ENCODE data around the gene SLC17A3. TPM values are rescaled to one million over a fixed set of nuclear protein-coding genes. Genes with fewer than 3 reads are reported as not detected.

SLC17A3 gene
- total and polyA plus RNA-seq, 2 experiments from 2014 or later: not detected

DNA sequence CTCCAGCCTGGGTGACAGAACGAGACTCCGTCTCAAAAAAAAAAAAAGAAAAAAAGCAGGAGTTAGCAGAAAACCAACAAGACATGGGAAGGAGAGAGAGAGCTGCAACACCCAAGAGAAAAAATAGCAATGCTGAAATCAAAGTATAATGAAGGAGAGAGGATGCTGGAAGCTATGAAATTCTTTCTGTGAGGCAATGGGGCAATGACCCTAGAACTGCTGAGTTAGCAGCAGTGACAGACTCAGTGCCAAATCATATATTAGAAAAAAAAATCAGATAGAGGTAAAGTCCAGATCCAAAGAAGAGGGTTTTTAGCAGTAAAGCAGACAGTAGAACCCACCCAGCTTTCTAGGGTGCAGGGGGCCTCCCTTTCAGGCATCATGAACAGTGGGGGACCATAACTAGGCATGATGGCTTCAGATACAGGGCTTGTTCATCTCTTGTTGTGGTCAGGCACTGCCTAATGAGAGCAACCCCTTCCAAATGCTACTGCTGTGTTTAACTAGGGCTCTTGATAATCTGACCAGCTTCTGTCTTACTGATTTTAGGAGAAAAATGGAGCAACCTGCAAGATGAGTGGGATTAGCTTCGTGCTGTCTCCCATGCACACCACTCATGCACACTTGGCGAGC lies 29.5 kb upstream of the SLC17A3 start:
- Histone ChIP-seq H3K36me3 (ENCODE audit: insufficient read depth) (no peaks in the 10 kb centered on the region), H3K4me2 (no peak overlapping the region), H3K27me3 (ENCODE audit: insufficient read depth) (no peaks in the 10 kb centered on the region), H4K20me1 (replicated peaks; ENCODE audit: insufficient read depth) (no peaks in the 10 kb centered on the region), H3F3A (replicated peaks; ENCODE audit: low read depth) (no peaks in the 10 kb centered on the region), H3K4me3 (no peak overlapping the region), H3K9me2 (ENCODE audit: insufficient read depth) (no peaks in the 10 kb centered on the region), H2AFZ (no peak overlapping the region), H3K4me1 (ENCODE audit: insufficient read depth) (peaks cover 8% of the 10 kb centered on the region; the same call in 1 of the 2 replicates), H3K79me2 (replicated peaks; ENCODE audit: insufficient read depth) (no peaks in the 10 kb centered on the region), H3K27ac (ENCODE audit: low read depth) (no peak overlapping the region)
- H3K4me1 Mint-ChIP-seq: peaks cover 17% of the 10 kb centered on the region
- no peaks in the 10 kb centered on the region for H3K9me3 Mint-ChIP-seq
- ATAC-seq: no peak
- no peak overlapping the region for H3K4me3 Mint-ChIP-seq
- peaks cover 2% of the 10 kb centered on the region for H3K27me3 Mint-ChIP-seq (ENCODE audit: insufficient read depth, low read depth, poor library complexity)
- no peaks in the 10 kb centered on the region for H3K36me3 Mint-ChIP-seq (ENCODE audit: low read depth)
- DNase-seq (ENCODE audit: low spot score): no peak
- H3K27ac Mint-ChIP-seq: no peak overlapping the region
- TF ChIP-seq, protein P1, sequence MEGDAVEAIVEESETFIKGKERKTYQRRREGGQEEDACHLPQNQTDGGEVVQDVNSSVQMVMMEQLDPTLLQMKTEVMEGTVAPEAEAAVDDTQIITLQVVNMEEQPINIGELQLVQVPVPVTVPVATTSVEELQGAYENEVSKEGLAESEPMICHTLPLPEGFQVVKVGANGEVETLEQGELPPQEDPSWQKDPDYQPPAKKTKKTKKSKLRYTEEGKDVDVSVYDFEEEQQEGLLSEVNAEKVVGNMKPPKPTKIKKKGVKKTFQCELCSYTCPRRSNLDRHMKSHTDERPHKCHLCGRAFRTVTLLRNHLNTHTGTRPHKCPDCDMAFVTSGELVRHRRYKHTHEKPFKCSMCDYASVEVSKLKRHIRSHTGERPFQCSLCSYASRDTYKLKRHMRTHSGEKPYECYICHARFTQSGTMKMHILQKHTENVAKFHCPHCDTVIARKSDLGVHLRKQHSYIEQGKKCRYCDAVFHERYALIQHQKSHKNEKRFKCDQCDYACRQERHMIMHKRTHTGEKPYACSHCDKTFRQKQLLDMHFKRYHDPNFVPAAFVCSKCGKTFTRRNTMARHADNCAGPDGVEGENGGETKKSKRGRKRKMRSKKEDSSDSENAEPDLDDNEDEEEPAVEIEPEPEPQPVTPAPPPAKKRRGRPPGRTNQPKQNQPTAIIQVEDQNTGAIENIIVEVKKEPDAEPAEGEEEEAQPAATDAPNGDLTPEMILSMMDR (conservative IDR thresholded peaks at IDR 0.05; ENCODE audit: low read depth in 2 of 2): no peak
- no peak for TF ChIP-seq POLR2AphosphoS5 (IDR thresholded peaks at IDR 0.05; ENCODE audit: low read depth)
- no peak for TF ChIP-seq STAT1 (IDR thresholded peaks at IDR 0.05; ENCODE audit: unreplicated experiment)
- TF ChIP-seq, protein P2, sequence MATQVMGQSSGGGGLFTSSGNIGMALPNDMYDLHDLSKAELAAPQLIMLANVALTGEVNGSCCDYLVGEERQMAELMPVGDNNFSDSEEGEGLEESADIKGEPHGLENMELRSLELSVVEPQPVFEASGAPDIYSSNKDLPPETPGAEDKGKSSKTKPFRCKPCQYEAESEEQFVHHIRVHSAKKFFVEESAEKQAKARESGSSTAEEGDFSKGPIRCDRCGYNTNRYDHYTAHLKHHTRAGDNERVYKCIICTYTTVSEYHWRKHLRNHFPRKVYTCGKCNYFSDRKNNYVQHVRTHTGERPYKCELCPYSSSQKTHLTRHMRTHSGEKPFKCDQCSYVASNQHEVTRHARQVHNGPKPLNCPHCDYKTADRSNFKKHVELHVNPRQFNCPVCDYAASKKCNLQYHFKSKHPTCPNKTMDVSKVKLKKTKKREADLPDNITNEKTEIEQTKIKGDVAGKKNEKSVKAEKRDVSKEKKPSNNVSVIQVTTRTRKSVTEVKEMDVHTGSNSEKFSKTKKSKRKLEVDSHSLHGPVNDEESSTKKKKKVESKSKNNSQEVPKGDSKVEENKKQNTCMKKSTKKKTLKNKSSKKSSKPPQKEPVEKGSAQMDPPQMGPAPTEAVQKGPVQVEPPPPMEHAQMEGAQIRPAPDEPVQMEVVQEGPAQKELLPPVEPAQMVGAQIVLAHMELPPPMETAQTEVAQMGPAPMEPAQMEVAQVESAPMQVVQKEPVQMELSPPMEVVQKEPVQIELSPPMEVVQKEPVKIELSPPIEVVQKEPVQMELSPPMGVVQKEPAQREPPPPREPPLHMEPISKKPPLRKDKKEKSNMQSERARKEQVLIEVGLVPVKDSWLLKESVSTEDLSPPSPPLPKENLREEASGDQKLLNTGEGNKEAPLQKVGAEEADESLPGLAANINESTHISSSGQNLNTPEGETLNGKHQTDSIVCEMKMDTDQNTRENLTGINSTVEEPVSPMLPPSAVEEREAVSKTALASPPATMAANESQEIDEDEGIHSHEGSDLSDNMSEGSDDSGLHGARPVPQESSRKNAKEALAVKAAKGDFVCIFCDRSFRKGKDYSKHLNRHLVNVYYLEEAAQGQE (IDR thresholded peaks at IDR 0.05; ENCODE audit: unreplicated experiment): no peak
- no peak for TF ChIP-seq ZNF114 (CRISPR knock-in tag; IDR thresholded peaks at IDR 0.05)
- TF ChIP-seq, protein P3, sequence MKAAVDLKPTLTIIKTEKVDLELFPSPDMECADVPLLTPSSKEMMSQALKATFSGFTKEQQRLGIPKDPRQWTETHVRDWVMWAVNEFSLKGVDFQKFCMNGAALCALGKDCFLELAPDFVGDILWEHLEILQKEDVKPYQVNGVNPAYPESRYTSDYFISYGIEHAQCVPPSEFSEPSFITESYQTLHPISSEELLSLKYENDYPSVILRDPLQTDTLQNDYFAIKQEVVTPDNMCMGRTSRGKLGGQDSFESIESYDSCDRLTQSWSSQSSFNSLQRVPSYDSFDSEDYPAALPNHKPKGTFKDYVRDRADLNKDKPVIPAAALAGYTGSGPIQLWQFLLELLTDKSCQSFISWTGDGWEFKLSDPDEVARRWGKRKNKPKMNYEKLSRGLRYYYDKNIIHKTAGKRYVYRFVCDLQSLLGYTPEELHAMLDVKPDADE (IDR thresholded peaks at IDR 0.05): no peak
- no peak for TF ChIP-seq JUNB (IDR thresholded peaks at IDR 0.05; ENCODE audit: unreplicated experiment)
- no peak for TF ChIP-seq NANOG (IDR thresholded peaks at IDR 0.05; ENCODE audit: borderline replicate concordance)
- TF ChIP-seq, protein P4, sequence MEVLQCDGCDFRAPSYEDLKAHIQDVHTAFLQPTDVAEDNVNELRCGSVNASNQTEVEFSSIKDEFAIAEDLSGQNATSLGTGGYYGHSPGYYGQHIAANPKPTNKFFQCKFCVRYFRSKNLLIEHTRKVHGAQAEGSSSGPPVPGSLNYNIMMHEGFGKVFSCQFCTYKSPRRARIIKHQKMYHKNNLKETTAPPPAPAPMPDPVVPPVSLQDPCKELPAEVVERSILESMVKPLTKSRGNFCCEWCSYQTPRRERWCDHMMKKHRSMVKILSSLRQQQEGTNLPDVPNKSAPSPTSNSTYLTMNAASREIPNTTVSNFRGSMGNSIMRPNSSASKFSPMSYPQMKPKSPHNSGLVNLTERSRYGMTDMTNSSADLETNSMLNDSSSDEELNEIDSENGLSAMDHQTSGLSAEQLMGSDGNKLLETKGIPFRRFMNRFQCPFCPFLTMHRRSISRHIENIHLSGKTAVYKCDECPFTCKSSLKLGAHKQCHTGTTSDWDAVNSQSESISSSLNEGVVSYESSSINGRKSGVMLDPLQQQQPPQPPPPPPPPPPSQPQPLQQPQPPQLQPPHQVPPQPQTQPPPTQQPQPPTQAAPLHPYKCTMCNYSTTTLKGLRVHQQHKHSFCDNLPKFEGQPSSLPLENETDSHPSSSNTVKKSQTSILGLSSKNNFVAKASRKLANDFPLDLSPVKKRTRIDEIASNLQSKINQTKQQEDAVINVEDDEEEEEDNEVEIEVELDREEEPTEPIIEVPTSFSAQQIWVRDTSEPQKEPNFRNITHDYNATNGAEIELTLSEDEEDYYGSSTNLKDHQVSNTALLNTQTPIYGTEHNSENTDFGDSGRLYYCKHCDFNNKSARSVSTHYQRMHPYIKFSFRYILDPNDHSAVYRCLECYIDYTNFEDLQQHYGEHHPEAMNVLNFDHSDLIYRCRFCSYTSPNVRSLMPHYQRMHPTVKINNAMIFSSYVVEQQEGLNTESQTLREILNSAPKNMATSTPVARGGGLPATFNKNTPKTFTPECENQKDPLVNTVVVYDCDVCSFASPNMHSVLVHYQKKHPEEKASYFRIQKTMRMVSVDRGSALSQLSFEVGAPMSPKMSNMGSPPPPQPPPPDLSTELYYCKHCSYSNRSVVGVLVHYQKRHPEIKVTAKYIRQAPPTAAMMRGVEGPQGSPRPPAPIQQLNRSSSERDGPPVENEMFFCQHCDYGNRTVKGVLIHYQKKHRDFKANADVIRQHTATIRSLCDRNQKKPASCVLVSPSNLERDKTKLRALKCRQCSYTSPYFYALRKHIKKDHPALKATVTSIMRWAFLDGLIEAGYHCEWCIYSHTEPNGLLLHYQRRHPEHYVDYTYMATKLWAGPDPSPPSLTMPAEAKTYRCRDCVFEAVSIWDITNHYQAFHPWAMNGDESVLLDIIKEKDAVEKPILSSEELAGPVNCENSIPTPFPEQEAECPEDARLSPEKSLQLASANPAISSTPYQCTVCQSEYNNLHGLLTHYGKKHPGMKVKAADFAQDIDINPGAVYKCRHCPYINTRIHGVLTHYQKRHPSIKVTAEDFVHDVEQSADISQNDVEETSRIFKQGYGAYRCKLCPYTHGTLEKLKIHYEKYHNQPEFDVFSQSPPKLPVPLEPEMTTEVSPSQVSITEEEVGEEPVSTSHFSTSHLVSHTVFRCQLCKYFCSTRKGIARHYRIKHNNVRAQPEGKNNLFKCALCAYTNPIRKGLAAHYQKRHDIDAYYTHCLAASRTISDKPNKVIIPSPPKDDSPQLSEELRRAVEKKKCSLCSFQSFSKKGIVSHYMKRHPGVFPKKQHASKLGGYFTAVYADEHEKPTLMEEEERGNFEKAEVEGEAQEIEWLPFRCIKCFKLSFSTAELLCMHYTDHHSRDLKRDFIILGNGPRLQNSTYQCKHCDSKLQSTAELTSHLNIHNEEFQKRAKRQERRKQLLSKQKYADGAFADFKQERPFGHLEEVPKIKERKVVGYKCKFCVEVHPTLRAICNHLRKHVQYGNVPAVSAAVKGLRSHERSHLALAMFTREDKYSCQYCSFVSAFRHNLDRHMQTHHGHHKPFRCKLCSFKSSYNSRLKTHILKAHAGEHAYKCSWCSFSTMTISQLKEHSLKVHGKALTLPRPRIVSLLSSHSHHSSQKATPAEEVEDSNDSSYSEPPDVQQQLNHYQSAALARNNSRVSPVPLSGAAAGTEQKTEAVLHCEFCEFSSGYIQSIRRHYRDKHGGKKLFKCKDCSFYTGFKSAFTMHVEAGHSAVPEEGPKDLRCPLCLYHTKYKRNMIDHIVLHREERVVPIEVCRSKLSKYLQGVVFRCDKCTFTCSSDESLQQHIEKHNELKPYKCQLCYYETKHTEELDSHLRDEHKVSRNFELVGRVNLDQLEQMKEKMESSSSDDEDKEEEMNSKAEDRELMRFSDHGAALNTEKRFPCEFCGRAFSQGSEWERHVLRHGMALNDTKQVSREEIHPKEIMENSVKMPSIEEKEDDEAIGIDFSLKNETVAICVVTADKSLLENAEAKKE (CRISPR knock-in tag; IDR thresholded peaks at IDR 0.05): no peak
- no peak for TF ChIP-seq EZH2phosphoT487 (IDR thresholded peaks at IDR 0.05; ENCODE audit: unreplicated experiment)
- TF ChIP-seq CREB1 (CRISPR knock-in tag; IDR thresholded peaks at IDR 0.05; ENCODE audit: low read depth): no peak
- TF ChIP-seq EZH2 (IDR thresholded peaks at IDR 0.05; ENCODE audit: low read depth, unreplicated experiment): no peak
- no peak for TF ChIP-seq ZNF331 (CRISPR knock-in tag; IDR thresholded peaks at IDR 0.05; ENCODE audit: low read depth)
